ENCODE measurements around the gene OPHN1.
"Not testable (repeated sequence)": the region's sequence is repeated elsewhere in the genome, so short reads cannot be mapped to it uniquely, and the experiment has no call there.

OPHN1 gene

DNA sequence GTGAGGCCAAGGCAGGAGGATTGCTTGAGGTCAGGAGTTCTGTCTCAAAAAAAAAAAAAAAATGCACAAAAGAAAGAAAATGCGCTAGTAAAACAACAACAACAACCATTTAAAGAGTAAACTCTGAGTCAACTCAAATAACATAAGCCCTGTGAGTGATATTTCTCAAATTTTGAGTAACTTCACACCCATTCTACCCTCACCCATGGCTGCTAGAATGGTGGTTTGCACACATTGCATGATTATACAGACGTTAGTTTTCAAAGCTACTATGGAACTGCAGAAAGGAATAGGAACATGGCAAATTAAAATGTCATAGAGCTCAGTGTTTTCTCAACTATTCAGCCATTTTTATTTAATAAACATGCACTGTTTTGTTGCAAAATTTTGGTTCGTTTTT lies 145.9 kb downstream of the OPHN1 start:
- no peak overlapping the region for H2BK15ac ChIP-seq (replicated peaks; ENCODE audit: low read depth)
- no CpG with 5 or more reads among the region's 3 CpGs for WGBS (ENCODE audit: extremely low coverage, insufficient coverage, low lambda C conversion rate)
- no peak overlapping the region for H3K23ac ChIP-seq (ENCODE audit: low read length)
- no peaks in the 10 kb centered on the region for H3K79me1 ChIP-seq (ENCODE audit: low read length)
- H3K56ac ChIP-seq (ENCODE audit: low read length): no peak overlapping the region
- no peak overlapping the region for H3K4ac ChIP-seq (ENCODE audit: low read depth, low read length)
- no peak overlapping the region for H2BK5ac ChIP-seq (ENCODE audit: low read length)
- no peaks in the 10 kb centered on the region for H3K4me1 ChIP-seq (ENCODE audit: control insufficient read depth, low read depth, low read length)
- no peak overlapping the region for H3K27ac ChIP-seq (ENCODE audit: low read depth, low read length)
- H3K79me2 ChIP-seq (ENCODE audit: control insufficient read depth, insufficient read depth, low read length): no peaks in the 10 kb centered on the region
- no peak overlapping the region for H2BK120ac ChIP-seq (ENCODE audit: low read depth, low read length)
- no peak overlapping the region for H3K4me2 ChIP-seq (ENCODE audit: low read length)
- no peak for DNase-seq
- no peak overlapping the region for H3K4me3 ChIP-seq (ENCODE audit: low read length)
- no peaks in the 10 kb centered on the region for H3K27me3 ChIP-seq (ENCODE audit: insufficient read depth, low read length, poor library complexity)
- no peak overlapping the region for H3K18ac ChIP-seq (ENCODE audit: low read length)
- no peak overlapping the region for H2AK5ac ChIP-seq (ENCODE audit: low read length)
- H4K8ac ChIP-seq (ENCODE audit: low read depth, low read length): no peak overlapping the region
- H3K36me3 ChIP-seq (ENCODE audit: control insufficient read depth, insufficient read depth, low read length): no peaks in the 10 kb centered on the region
- H3K9ac ChIP-seq (ENCODE audit: low read length): no peak overlapping the region
- no peak overlapping the region for H4K5ac ChIP-seq (ENCODE audit: low read length)

DNA sequence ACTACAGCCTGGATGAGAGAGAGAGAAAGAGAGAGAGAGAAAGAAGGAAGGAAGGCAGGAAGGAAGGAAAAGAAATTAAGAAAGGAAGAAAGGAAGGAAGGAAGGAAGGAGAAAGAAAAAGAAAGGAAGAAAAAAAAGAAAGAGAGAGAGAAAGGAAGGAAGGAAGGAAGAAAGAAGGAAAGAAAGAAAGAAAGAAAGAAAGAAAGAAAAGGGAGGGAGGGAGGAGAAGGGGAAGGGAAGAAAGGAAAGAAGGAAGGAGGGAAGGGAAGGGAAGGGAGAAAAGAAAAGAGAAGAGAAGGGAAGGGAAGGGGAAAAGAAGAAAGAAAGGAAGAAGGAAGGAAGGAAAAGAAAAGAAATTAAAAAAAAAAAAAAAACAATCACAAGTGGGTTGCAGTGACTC lies 146.3 kb downstream of the OPHN1 start:
- Histone ChIP-seq H3K79me1 (ENCODE audit: low read length) (no peaks in the 10 kb centered on the region), H3K79me2 (ENCODE audit: control insufficient read depth, insufficient read depth, low read length) (no peaks in the 10 kb centered on the region), H2BK5ac (ENCODE audit: low read length) (no peak overlapping the region), H3K23ac (ENCODE audit: low read length) (no peak overlapping the region), H2BK120ac (ENCODE audit: low read depth, low read length) (no peak overlapping the region), H3K18ac (ENCODE audit: low read length) (no peak overlapping the region), H3K4me3 (ENCODE audit: low read length) (no peak overlapping the region), H4K8ac (ENCODE audit: low read depth, low read length) (no peak overlapping the region), H3K27me3 (ENCODE audit: insufficient read depth, low read length, poor library complexity) (no peaks in the 10 kb centered on the region), H3K9ac (ENCODE audit: low read length) (no peak overlapping the region), H3K4ac (ENCODE audit: low read depth, low read length) (no peak overlapping the region), H3K36me3 (ENCODE audit: control insufficient read depth, insufficient read depth, low read length) (no peaks in the 10 kb centered on the region), H3K27ac (ENCODE audit: low read depth, low read length) (no peak overlapping the region), H3K4me1 (ENCODE audit: control insufficient read depth, low read depth, low read length) (no peaks in the 10 kb centered on the region), H2BK15ac (replicated peaks; ENCODE audit: low read depth) (no peak overlapping the region), H3K56ac (ENCODE audit: low read length) (no peak overlapping the region), H3K4me2 (ENCODE audit: low read length) (no peak overlapping the region), H2AK5ac (ENCODE audit: low read length) (no peak overlapping the region), H4K5ac (ENCODE audit: low read length) (no peak overlapping the region)
- no peak for DNase-seq

DNA sequence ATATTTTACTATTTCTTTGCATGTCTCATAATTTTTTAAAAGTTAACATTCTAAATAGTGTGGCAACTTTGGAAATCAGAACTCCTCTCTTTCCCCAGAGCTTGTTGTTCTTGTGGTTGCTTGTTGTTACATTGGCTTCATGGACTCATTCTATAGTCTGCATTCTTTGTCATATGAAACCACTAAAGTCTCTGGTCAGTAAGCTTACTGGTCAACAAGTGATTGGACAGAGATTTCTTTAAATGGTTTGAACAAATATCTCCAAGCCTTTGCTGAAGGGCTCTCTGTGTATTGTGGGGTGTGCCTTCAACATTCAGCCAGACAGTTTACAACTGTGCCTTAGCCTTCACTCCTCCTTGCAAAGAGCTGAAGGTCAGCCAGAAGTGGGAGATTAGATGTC lies 147.2 kb downstream of the OPHN1 start:
- DNase-seq: no peak
- Histone ChIP-seq H3K27ac (ENCODE audit: low read depth, low read length) (no peak overlapping the region), H3K36me3 (ENCODE audit: control insufficient read depth, insufficient read depth, low read length) (no peaks in the 10 kb centered on the region)

DNA sequence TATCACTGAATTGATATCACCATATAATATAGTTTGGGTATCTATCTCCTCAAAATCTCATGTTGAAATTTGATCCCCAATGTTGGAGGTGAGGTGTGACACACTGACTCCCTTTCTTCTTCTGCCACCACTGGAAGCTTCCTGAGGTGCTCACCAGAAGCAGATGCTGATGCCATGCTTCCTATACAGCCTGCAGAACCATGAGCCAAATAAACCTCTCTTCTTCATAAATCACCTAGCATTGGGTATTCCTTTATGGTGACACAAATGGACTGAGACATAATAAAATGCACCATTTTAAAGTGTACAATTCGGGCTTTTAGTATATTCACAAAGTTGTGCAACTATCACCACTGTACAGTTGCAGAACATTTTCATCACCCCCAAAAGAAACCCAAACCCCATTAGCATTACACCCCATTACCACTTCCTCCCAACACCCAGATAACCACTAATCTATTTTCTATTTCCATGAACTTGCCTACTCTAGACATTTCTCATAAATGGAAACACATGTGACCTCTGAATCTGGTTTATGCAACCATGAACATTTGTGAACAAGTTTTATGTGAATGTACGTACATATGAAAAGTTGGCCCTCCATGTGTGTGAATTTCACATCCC lies 148.9 kb downstream of the OPHN1 start:
- Histone ChIP-seq H3K4me1 (ENCODE audit: control insufficient read depth, low read depth, low read length) (no peaks in the 10 kb centered on the region), H3K36me3 (ENCODE audit: control insufficient read depth, insufficient read depth, low read length) (no peaks in the 10 kb centered on the region), H4K8ac (ENCODE audit: low read depth, low read length) (no peak overlapping the region), H3K4me2 (ENCODE audit: low read length) (no peak overlapping the region), H2AK5ac (ENCODE audit: low read length) (no peak overlapping the region), H4K5ac (ENCODE audit: low read length) (no peak overlapping the region), H2BK5ac (ENCODE audit: low read length) (no peak overlapping the region), H3K4me3 (ENCODE audit: low read length) (no peak overlapping the region), H3K79me2 (ENCODE audit: control insufficient read depth, insufficient read depth, low read length) (no peaks in the 10 kb centered on the region), H2BK120ac (ENCODE audit: low read depth, low read length) (no peak overlapping the region), H3K4ac (ENCODE audit: low read depth, low read length) (no peak overlapping the region), H3K9ac (ENCODE audit: low read length) (no peak overlapping the region), H3K79me1 (ENCODE audit: low read length) (no peaks in the 10 kb centered on the region), H2BK15ac (replicated peaks; ENCODE audit: low read depth) (no peak overlapping the region), H3K27me3 (ENCODE audit: insufficient read depth, low read length, poor library complexity) (no peaks in the 10 kb centered on the region), H3K18ac (ENCODE audit: low read length) (no peak overlapping the region), H3K27ac (ENCODE audit: low read depth, low read length) (no peak overlapping the region), H3K23ac (ENCODE audit: low read length) (no peak overlapping the region), H3K56ac (ENCODE audit: low read length) (no peak overlapping the region)
- no peak for DNase-seq
- WGBS (ENCODE audit: extremely low coverage, insufficient coverage, low lambda C conversion rate): no CpG with 5 or more reads among the region's 2 CpGs

More for the DNA sequence above, 147.2 kb downstream of the OPHN1 start:
- no peaks in the 10 kb centered on the region for H3K27me3 ChIP-seq (ENCODE audit: insufficient read depth, low read length, poor library complexity)
- H3K4me2 ChIP-seq (ENCODE audit: low read length): no peak overlapping the region
- H2AK5ac ChIP-seq (ENCODE audit: low read length): no peak overlapping the region
- no peak overlapping the region for H4K5ac ChIP-seq (ENCODE audit: low read length)
- H3K56ac ChIP-seq (ENCODE audit: low read length): no peak overlapping the region
- no peaks in the 10 kb centered on the region for H3K4me1 ChIP-seq (ENCODE audit: control insufficient read depth, low read depth, low read length)
- no peak overlapping the region for H2BK5ac ChIP-seq (ENCODE audit: low read length)
- no peak overlapping the region for H3K4me3 ChIP-seq (ENCODE audit: low read length)
- H3K4ac ChIP-seq (ENCODE audit: low read depth, low read length): no peak overlapping the region
- no peak overlapping the region for H3K23ac ChIP-seq (ENCODE audit: low read length)
- no peak overlapping the region for H4K8ac ChIP-seq (ENCODE audit: low read depth, low read length)
- no peak overlapping the region for H3K9ac ChIP-seq (ENCODE audit: low read length)
- no peak overlapping the region for H2BK15ac ChIP-seq (replicated peaks; ENCODE audit: low read depth)
- no peaks in the 10 kb centered on the region for H3K79me2 ChIP-seq (ENCODE audit: control insufficient read depth, insufficient read depth, low read length)
- H3K79me1 ChIP-seq (ENCODE audit: low read length): no peaks in the 10 kb centered on the region
- H2BK120ac ChIP-seq (ENCODE audit: low read depth, low read length): no peak overlapping the region
- no peak overlapping the region for H3K18ac ChIP-seq (ENCODE audit: low read length)

DNA sequence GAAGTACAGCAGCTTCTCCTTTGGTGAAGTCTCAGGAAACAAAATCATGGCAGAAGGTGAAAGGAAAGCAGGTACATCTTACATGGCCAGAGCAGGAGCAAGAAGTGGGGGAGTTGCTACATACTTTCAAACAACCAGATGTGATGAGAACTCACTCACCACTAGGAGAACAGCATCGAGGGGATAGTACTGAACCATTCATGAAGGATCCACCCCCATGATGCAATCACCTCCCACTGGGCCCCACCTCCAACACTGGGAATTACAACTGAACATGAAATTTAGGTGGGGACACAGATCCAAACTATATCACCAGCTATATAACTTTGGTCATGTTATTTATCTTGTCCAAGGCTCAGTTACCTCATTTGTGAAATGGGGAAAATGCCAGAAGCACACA lies 159.4 kb downstream of the OPHN1 start:
- Histone ChIP-seq H3K18ac (ENCODE audit: low read length) (no peak overlapping the region), H3K36me3 (ENCODE audit: control insufficient read depth, insufficient read depth, low read length) (no peaks in the 10 kb centered on the region), H3K79me2 (ENCODE audit: control insufficient read depth, insufficient read depth, low read length) (no peaks in the 10 kb centered on the region), H3K4me1 (ENCODE audit: control insufficient read depth, low read depth, low read length) (no peaks in the 10 kb centered on the region), H2BK120ac (ENCODE audit: low read depth, low read length) (no peak overlapping the region), H3K9ac (ENCODE audit: low read length) (no peak overlapping the region), H3K27ac (ENCODE audit: low read depth, low read length) (no peak overlapping the region), H3K4ac (ENCODE audit: low read depth, low read length) (no peak overlapping the region), H3K23ac (ENCODE audit: low read length) (no peak overlapping the region), H3K79me1 (ENCODE audit: low read length) (no peaks in the 10 kb centered on the region), H4K8ac (ENCODE audit: low read depth, low read length) (no peak overlapping the region), H4K5ac (ENCODE audit: low read length) (no peak overlapping the region), H3K27me3 (ENCODE audit: insufficient read depth, low read length, poor library complexity) (no peaks in the 10 kb centered on the region), H2AK5ac (ENCODE audit: low read length) (no peak overlapping the region), H3K4me3 (ENCODE audit: low read length) (no peak overlapping the region), H2BK15ac (replicated peaks; ENCODE audit: low read depth) (no peak overlapping the region), H3K4me2 (ENCODE audit: low read length) (no peak overlapping the region), H3K56ac (ENCODE audit: low read length) (no peak overlapping the region), H2BK5ac (ENCODE audit: low read length) (no peak overlapping the region)
- no CpG with 5 or more reads among the region's 1 CpG for WGBS (ENCODE audit: extremely low coverage, insufficient coverage, low lambda C conversion rate)
- peak; percentile 74 for DNase-seq

DNA sequence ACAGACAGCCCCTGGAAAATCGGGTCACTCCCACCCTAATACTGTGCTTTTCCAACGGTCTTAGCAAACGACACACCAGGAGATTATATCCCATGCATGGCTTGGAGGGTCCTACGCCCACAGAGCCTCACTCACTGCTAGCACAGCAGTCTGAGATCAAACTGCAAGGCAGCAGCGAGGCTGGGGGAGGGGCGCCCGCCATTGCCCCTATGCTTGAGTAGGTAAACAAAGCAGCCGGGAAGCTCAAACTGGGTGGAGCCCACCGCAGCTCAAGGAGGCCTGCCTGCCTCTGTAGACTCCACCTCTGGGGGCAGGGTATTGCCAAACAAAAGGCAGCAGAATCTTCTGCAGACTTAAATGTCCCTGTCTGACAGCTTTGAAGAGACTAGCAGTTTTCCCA lies 168.5 kb downstream of the OPHN1 start:
- not testable (repeated sequence) for H3K27me3 ChIP-seq (ENCODE audit: insufficient read depth, low read length, poor library complexity); H2AK5ac ChIP-seq (ENCODE audit: low read length); H3K36me3 ChIP-seq (ENCODE audit: control insufficient read depth, insufficient read depth, low read length); H3K79me1 ChIP-seq (ENCODE audit: low read length); H4K8ac ChIP-seq (ENCODE audit: low read depth, low read length); H3K4me3 ChIP-seq (ENCODE audit: low read length); H4K5ac ChIP-seq (ENCODE audit: low read length); H3K79me2 ChIP-seq (ENCODE audit: control insufficient read depth, insufficient read depth, low read length); H3K4me2 ChIP-seq (ENCODE audit: low read length); H3K9ac ChIP-seq (ENCODE audit: low read length); H2BK15ac ChIP-seq (replicated peaks; ENCODE audit: low read depth); H3K27ac ChIP-seq (ENCODE audit: low read depth, low read length); H2BK120ac ChIP-seq (ENCODE audit: low read depth, low read length); H3K4me1 ChIP-seq (ENCODE audit: control insufficient read depth, low read depth, low read length); DNase-seq; H2BK5ac ChIP-seq (ENCODE audit: low read length); H3K56ac ChIP-seq (ENCODE audit: low read length); H3K23ac ChIP-seq (ENCODE audit: low read length); H3K4ac ChIP-seq (ENCODE audit: low read depth, low read length); H3K18ac ChIP-seq (ENCODE audit: low read length)
- WGBS (ENCODE audit: extremely low coverage, insufficient coverage, low lambda C conversion rate): no CpG with 5 or more reads among the region's 9 CpGs

All from mesendoderm (in vitro differentiated cells).